SU-DHL-6 (cell line): ENCODE results near the gene RCAN1.

Source experiments
- H2AFZ ChIP-seq: fragments of 200-600 bp; sonication (generic); 2 replicates; pipeline ENCODE4 v1.6.1; 2014; ENCODE audit warnings: low read depth, mild to moderate bottlenecking, moderate library complexity, mixed read lengths, antibody characterized with exemption, low read length; ENCODE audit not compliant: severe bottlenecking
- H3F3A ChIP-seq: fragments of 200-600 bp; shearing (Covaris generic); 2 replicates; pipeline ENCODE4 v1.6.0; 2016; ENCODE audit warnings: antibody characterized with exemption, mild to moderate bottlenecking; ENCODE audit not compliant: insufficient read depth
- H3K27ac ChIP-seq: fragments of 200-600 bp; sonication (generic); 2 replicates; pipeline ENCODE4 v1.5.1; 2016; ENCODE audit warnings: low read depth, mild to moderate bottlenecking, low read length, moderate library complexity, mixed read lengths
- H3K27me3 ChIP-seq: fragments of 200-600 bp; sonication (generic), shearing (Covaris generic); 2 replicates; pipeline ENCODE4 v1.6.0; 2014; ENCODE audit warnings: mild to moderate bottlenecking, low read length
- H3K36me3 ChIP-seq: fragments of 200-600 bp; sonication (generic); 2 replicates; pipeline ENCODE4 v1.6.1; 2014; ENCODE audit warnings: mild to moderate bottlenecking, low read length, mixed read lengths
- H3K4me2 ChIP-seq: fragments of 300-600, 200-600 bp; shearing (Covaris generic), sonication (generic); 2 replicates; pipeline ENCODE4 v1.6.0; 2014; ENCODE audit warnings: low read length, low read depth, mild to moderate bottlenecking; ENCODE audit not compliant: poor library complexity, severe bottlenecking
- H3K4me3 ChIP-seq: fragments of 200-600 bp; sonication (generic); 2 replicates; pipeline ENCODE4 v1.5.1; 2014; ENCODE audit warnings: antibody characterized with exemption, low read length, mild to moderate bottlenecking, mixed read lengths; ENCODE audit not compliant: insufficient read depth, poor library complexity, severe bottlenecking
- H3K79me2 ChIP-seq: fragments of 200-600 bp; sonication (generic); 2 replicates; pipeline ENCODE4 v1.6.1; 2014; ENCODE audit warnings: mild to moderate bottlenecking, low read length, moderate library complexity; ENCODE audit not compliant: insufficient read depth
- H3K9ac ChIP-seq: fragments of 200-600 bp; sonication (generic); 2 replicates; pipeline ENCODE4 v1.7.0; 2014; ENCODE audit warnings: mild to moderate bottlenecking, low read length
- H3K9me2 ChIP-seq: fragments of 200-600 bp; sonication (generic); replicated peaks from 2 replicates; pipeline ENCODE4 v1.6.1; 2014; ENCODE audit warnings: low read length; ENCODE audit not compliant: insufficient read depth
- H3K9me3 ChIP-seq: fragments of 200-600 bp; sonication (generic); 2 replicates; pipeline ENCODE4 v1.6.1; 2014; ENCODE audit warnings: low read length, mixed read lengths; ENCODE audit not compliant: insufficient read depth
- H4K20me1 ChIP-seq: fragments of 200-600 bp; sonication (generic); 2 replicates; pipeline ENCODE4 v1.6.1; 2014; ENCODE audit warnings: low read depth, mild to moderate bottlenecking, antibody characterized with exemption, low read length, moderate library complexity, mixed read lengths
- CTCF ChIP-seq: fragments of 200-600 bp; sonication (generic); IDR thresholded peaks from one replicate; pipeline ENCODE4 v1.5.1; 2017; ENCODE audit warnings: antibody characterized with exemption, mild to moderate bottlenecking, low read length, moderate library complexity; ENCODE audit not compliant: insufficient read depth, poor library complexity, severe bottlenecking
- EZH2phosphoT487 ChIP-seq: fragments of 200-600 bp; sonication (generic), shearing (Covaris generic); conservative IDR thresholded peaks from 2 replicates; pipeline ENCODE4 v1.6.1; 2018; ENCODE audit warnings: mild to moderate bottlenecking, antibody characterized with exemption, low read length, moderate library complexity, mixed read lengths

The RCAN1 gene

GRCh38 chr21:34599534-34600101, 15.3 kb downstream of the RCAN1 start:
- no peak overlapping the region for H3K4me3 ChIP-seq
- 0 out of 2 replicates have a peak, but pooled peaks cover 4% of the 10 kb centered on the region for H4K20me1 ChIP-seq
- H3K4me2 ChIP-seq, result no peak overlapping the region
- TF ChIP-seq EZH2phosphoT487 (no peak), CTCF (no peak)
- H2AFZ ChIP-seq, result no peak overlapping the region
- H3K27ac ChIP-seq, result no peak overlapping the region
- no peaks in the 10 kb centered on the region for H3K36me3 ChIP-seq
- no peaks in the 10 kb centered on the region for H3K9me3 ChIP-seq
- H3F3A ChIP-seq, result no peaks in the 10 kb centered on the region
- H3K9me2 ChIP-seq, result no peaks in the 10 kb centered on the region
- no peaks in the 10 kb centered on the region for H3K27me3 ChIP-seq
- no peaks in the 10 kb centered on the region for H3K79me2 ChIP-seq
- no peak overlapping the region for H3K9ac ChIP-seq

- no peak overlapping the region for H2AFZ ChIP-seq
- no peak overlapping the region for H3K4me2 ChIP-seq
- TF ChIP-seq CTCF (no peak), EZH2phosphoT487 (no peak)
- H3K27me3 ChIP-seq, result no peaks in the 10 kb centered on the region
- H3K27ac ChIP-seq, result no peak overlapping the region
- H3K9me2 ChIP-seq, result no peaks in the 10 kb centered on the region
- no peaks in the 10 kb centered on the region for H3K79me2 ChIP-seq
- peaks cover 4% of the 10 kb centered on the region; the same call in 1 of the 2 replicates for H4K20me1 ChIP-seq
- no peaks in the 10 kb centered on the region for H3K36me3 ChIP-seq
- no peak overlapping the region for H3K9ac ChIP-seq
- H3F3A ChIP-seq, result no peaks in the 10 kb centered on the region
- H3K9me3 ChIP-seq, result no peaks in the 10 kb centered on the region
- H3K4me3 ChIP-seq, result no peak overlapping the region
Measured at GRCh38 chr21:34598931-34599400, 15.9 kb downstream of the RCAN1 start.

GRCh38 chr21:34597406-34597805, 17.5 kb downstream of the RCAN1 start:
- Histone ChIP-seq H3K4me2 (no peak overlapping the region), H3K4me3 (no peak overlapping the region), H3F3A (no peaks in the 10 kb centered on the region), H3K79me2 (no peaks in the 10 kb centered on the region), H3K9me2 (no peaks in the 10 kb centered on the region), H3K36me3 (no peaks in the 10 kb centered on the region), H3K27me3 (no peaks in the 10 kb centered on the region), H4K20me1 (peaks cover 4% of the 10 kb centered on the region; the same call in 1 of the 2 replicates), H3K27ac (no peak overlapping the region), H2AFZ (no peak overlapping the region), H3K9me3 (no peaks in the 10 kb centered on the region), H3K9ac (no peak overlapping the region)
- TF ChIP-seq EZH2phosphoT487 (no peak), CTCF (no peak)
